GM12878 (cell line): ENCODE results near the gene CHERP. TPM values are rescaled to one million over a fixed set of nuclear protein-coding genes. Genes with fewer than 3 reads are reported as not detected.
A peak's percentile ranks its signal among the peaks of the same experiment; 100 is the strongest.

Experiments
- BCL11A ChIP-seq: IDR thresholded peaks from 2 replicates; pipeline ENCODE4 v1.6.1; 2011; ENCODE audit warnings: low read depth, low read length
- CBFB ChIP-seq: IDR thresholded peaks from 2 replicates; pipeline ENCODE4 v1.6.1; 2016; ENCODE audit warnings: antibody characterized with exemption, low read depth
- CREM ChIP-seq: IDR thresholded peaks from 2 replicates; pipeline ENCODE4 v1.6.1; 2014; ENCODE audit warnings: antibody characterized with exemption, low read depth
- DPF2 ChIP-seq: fragments of 450-650 bp; IDR thresholded peaks from 2 replicates; pipeline ENCODE4 v1.6.1; 2017; ENCODE audit warnings: mild to moderate bottlenecking
- EED ChIP-seq: sonication (generic); IDR thresholded peaks from 2 replicates; pipeline ENCODE4 v1.6.1; 2016; ENCODE audit warnings: antibody characterized with exemption, low read depth
- EP300 ChIP-seq, 2 experiments: fragments of 150-350 bp in 1 of 2; IDR thresholded peaks; 2 replicates each; pipeline ENCODE4 v1.6.1; 2011 to 2012; ENCODE audit warnings: low read depth in 2 of 2, low read length in 2 of 2, borderline replicate concordance in 1 of 2, improper control_type of control experiment in 1 of 2, inconsistent platforms in 1 of 2; ENCODE audit not compliant: control insufficient read depth in 1 of 2
- MAX ChIP-seq: IDR thresholded peaks from 2 replicates; pipeline ENCODE4 v1.6.1; 2012; ENCODE audit warnings: low read depth, low read length, improper control_type of control experiment
- MTA2 ChIP-seq: fragments of 450-650 bp; IDR thresholded peaks from 2 replicates; pipeline ENCODE4 v1.6.1; 2016; ENCODE audit warnings: low read depth, mild to moderate bottlenecking, moderate library complexity
- NKRF ChIP-seq: fragments of 450-650 bp; conservative IDR thresholded peaks from 2 replicates; pipeline ENCODE4 v1.6.1; 2017; ENCODE audit warnings: mild to moderate bottlenecking, moderate library complexity
- POLR2AphosphoS5 ChIP-seq: IDR thresholded peaks from 2 replicates; pipeline ENCODE4 v1.6.1; 2011; ENCODE audit warnings: mild to moderate bottlenecking, low read length, inconsistent platforms
- RELA ChIP-seq: fragments of 450-650 bp; IDR thresholded peaks from 2 replicates; pipeline ENCODE4 v1.8.0; 2014; ENCODE audit warnings: borderline replicate concordance; ENCODE audit not compliant: partially characterized antibody
- SIX5 ChIP-seq: IDR thresholded peaks from 2 replicates; pipeline ENCODE4 v1.6.1; 2011; ENCODE audit warnings: mild to moderate bottlenecking, low read depth, low read length, moderate library complexity; ENCODE audit not compliant: severe bottlenecking
- SMAD5 ChIP-seq: IDR thresholded peaks from 2 replicates; pipeline ENCODE4 v1.6.1; 2016; ENCODE audit warnings: antibody characterized with exemption, low read depth
- SMC3 ChIP-seq: IDR thresholded peaks from 2 replicates; pipeline ENCODE4 v1.6.1; 2011; ENCODE audit warnings: low read length, improper control_type of control experiment, borderline replicate concordance
- TCF12 ChIP-seq: IDR thresholded peaks from 2 replicates; pipeline ENCODE4 v1.6.1; 2011; ENCODE audit warnings: low read depth, mild to moderate bottlenecking, low read length
- USF2 ChIP-seq: IDR thresholded peaks from 2 replicates; pipeline ENCODE4 v1.6.1; 2011; ENCODE audit warnings: low read depth, low read length, improper control_type of control experiment, borderline replicate concordance
- ZBTB33 ChIP-seq: fragments of 450-650 bp; IDR thresholded peaks from 2 replicates; pipeline ENCODE4 v1.6.1; 2017; ENCODE audit warnings: mild to moderate bottlenecking
- ZBTB40 ChIP-seq: fragments of 450-650 bp; IDR thresholded peaks from 2 replicates; pipeline ENCODE4 v1.6.1; 2016; ENCODE audit warnings: mild to moderate bottlenecking, moderate library complexity, borderline replicate concordance
- ZNF217 ChIP-seq: fragments of 450-650 bp; IDR thresholded peaks from 2 replicates; pipeline ENCODE4 v1.6.1; 2017; ENCODE audit warnings: antibody characterized with exemption, mild to moderate bottlenecking
- ZSCAN29 ChIP-seq: fragments of 450-650 bp; IDR thresholded peaks from 2 replicates; pipeline ENCODE4 v1.6.1; 2017; ENCODE audit warnings: mild to moderate bottlenecking, moderate library complexity
- ZZZ3 ChIP-seq: IDR thresholded peaks from 2 replicates; pipeline ENCODE4 v1.6.1; 2011; ENCODE audit warnings: low read depth; ENCODE audit not compliant: control insufficient read depth, insufficient read length
- polyA plus RNA-seq, 11 experiments: library from polyadenylated mRNA; depleted of rRNA in 4 of 11; unstranded in 6 of 11; stranded (reverse) in 5 of 11; fragments of >200 nt; fragmentation: Nextera tagmentation in 4 of 11; fragmentation: Illumina TruSeq in 1 of 11; extraction: Ambion mirVana in 4 of 11; extraction: Trizol in 1 of 11; gene quantifications; 1 replicate in 1 of 11; 2 replicates in 10 of 11; pipeline versions ENCODE4 v1.2.1 to v1.2.3, GENCODE V29; 2011 to 2016; ENCODE audit warnings: inconsistent platforms in 2 of 11, missing spikeins in 2 of 11, low read depth in 1 of 11
- total RNA-seq, 4 experiments: library from RNA; depleted of rRNA in 3 of 4; stranded (reverse); fragments of >200 nt in 3 of 4; fragmentation: Illumina TruSeq in 1 of 4; extraction: Trizol in 1 of 4; gene quantifications; 2 replicates each; pipeline versions ENCODE4 v1.2.1 to v1.2.3, GENCODE V29; 2013 to 2021

Gene CHERP
- total and polyA plus RNA-seq, 10 of the 15 experiments (the other 5 are each of a cell fraction or from before 2014, with no cell fraction given), result 0.66 to 65.3 (median 12.2) TPM

- TF ChIP-seq SMC3 (no peak), ZBTB40 (peak; percentile 93), SMAD5 (peak; percentile 74; the same call in 1 of the 2 replicates), RELA (no peak), TCF12 (no peak), MAX (peak; percentile 42; the same call in 1 of the 2 replicates), ZNF217 (no peak), ZZZ3 (no peak), BCL11A (no peak), CREM (peak; percentile 74), SIX5 (peak; percentile 54), ZBTB33 (no peak), EED (no peak), ZSCAN29 (no peak), DPF2 (peak; percentile 52), EP300 (IDR thresholded peaks at IDR 0.05; ENCODE audit: borderline replicate concordance in 1 of 2, control insufficient read depth in 1 of 2, low read depth in 2 of 2, low read length in 2 of 2) (no peak), MTA2 (no peak), USF2 (no peak), NKRF (peak; percentile 83), POLR2AphosphoS5 (peak; percentile 94), CBFB (peak; percentile 59; the same call in 1 of the 2 replicates)
These were observed at the start of gene CHERP (continued) for GRCh38 chr19:16542045-16542909.
